ENCODE measurements around the gene CCDC9B.

GRCh38 chr15:40290545-40290917 is 50.2 kb downstream of the CCDC9B start:
- TF ChIP-seq POLR2A (IDR thresholded peaks at IDR 0.05) (no peak), CTCF (IDR thresholded peaks at IDR 0.05) (no peak)

Data from esophagus squamous epithelium (tissue), 4 donors.